GM18909 (cell line): ENCODE measurements around the gene DUSP14.

Experiments used
- ATAC-seq: cut with Tn5 transposase; IDR thresholded peaks from one replicate; pipeline ENCODE4 v1.9.1; 2021; ENCODE audit warnings: mild to moderate bottlenecking; ENCODE audit not compliant: unreplicated experiment, poor library complexity

The DUSP14 gene

DNA sequence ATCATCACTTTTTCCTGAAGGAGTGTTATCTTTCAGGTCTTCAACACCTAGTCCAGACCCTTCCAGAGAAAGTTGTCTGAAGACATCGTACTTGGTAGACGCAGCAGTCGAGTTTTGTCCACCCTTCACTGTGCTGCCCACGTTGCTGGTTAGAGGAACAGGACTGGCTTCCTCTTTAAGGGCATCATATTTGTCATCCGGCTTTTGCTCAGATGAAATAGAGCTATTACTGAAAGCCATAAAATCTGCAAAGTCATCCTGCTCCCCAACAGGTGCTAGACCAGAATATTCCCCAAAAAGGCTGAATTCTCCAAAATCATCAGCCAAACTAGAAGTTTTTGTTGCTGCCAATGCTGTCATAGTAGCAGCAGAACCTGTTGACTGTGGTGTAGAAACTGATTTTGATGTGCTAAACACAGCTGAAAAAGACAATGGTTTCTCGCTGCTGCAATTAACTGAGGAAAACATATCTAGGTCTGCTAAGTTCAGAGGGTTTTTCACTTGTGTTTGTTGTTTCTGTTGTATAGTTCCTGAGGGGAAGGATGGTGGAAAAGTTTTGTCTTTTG lies 63.8 kb downstream of the DUSP14 start:
- ATAC-seq = no peak

DNA sequence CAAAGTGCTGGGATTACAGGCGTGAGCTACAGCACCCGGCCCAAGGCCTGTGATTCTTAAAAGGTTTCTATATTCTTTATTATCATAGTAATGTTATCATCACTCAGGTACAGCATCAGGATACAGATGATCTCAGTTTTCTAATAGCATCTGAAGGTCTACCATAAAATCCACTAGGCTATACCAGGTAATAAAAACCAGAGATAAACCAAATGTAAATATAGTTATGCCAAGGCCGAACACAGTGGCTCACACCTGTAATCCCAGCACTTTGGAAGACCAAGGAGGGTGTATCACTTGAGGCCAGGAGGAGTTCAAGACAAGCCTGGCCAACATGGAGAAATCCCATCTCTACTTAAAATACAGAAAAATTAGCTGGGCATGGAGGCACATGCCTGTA lies 65.7 kb downstream of the DUSP14 start:
- ATAC-seq = no peak

DNA sequence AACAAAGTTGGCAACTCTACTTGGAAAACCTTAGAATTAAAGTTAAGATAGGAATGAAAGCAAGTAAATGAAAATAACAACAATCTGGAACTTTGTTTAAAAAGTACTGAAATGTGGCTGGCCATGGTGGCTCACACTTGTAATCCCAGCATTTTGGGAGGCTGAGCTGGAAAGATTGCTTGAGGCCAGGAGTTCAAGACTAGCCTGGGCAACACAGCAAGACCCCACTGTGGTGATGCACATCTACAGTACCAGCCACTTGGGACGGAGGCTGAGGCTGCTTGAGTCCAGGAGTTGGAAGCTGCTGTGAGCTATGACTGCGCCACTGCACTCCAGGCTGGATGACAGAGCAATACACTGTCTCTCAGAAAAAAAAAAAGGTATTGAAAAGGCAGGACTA lies 67.8 kb downstream of the DUSP14 start:
- ATAC-seq = no peak

DNA sequence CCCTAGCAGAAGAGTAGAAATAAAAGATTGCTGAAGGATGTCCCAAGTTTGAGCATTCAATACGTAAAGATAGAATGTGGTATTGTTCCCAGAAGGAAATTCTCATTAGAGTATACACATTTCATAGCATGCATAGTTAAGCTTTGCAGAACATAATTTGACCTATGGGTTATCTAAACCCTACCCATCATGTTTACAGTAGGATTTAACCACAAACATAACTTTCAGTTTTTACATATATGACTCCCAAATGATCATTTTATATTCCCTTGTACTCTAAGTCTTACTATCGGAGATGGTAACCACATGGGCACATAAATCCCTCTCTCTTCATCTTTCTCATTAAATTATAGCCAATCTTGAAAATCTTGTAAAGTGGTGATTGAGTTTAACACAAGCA lies 68.6 kb downstream of the DUSP14 start:
- no peak for ATAC-seq

DNA sequence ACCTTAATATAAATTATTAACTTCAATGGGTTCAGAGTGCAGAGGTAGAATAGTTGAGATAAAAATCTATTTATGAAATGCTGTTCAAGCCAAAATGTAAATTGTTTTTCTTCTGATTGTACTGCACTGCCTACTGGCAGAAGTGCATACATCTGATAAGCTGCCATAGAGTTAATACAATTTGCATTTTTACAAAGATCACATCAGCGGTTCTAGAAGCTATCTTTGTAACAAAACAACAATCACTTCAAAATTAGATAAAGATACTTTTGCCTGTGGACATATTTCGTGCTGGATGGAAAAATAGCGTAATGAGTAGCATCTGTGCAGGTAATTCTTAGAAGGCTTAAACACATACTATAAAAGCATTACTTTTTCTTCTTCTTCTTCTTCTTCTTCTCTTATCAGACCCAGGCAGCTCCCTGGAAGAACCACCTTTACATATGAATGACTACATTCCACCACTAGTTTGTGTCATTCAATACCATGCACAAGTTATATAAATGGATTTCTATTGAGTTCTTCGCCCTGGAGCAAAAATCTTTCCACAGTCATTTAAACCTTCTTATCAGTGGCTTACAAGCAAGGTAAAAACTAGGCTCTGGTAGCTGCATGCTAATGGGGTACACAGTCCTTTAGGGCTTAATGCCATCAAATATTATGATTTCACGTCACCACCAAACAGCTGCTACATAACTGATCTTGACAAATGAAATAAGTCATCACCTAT lies 72.5 kb downstream of the DUSP14 start:
- ATAC-seq = no peak
